Measurements from ENCODE around the gene ZNF710.

- TF ChIP-seq POLR2A (IDR thresholded peaks at IDR 0.05; ENCODE audit: low read length) (no peak), GATA1 (IDR thresholded peaks at IDR 0.05; ENCODE audit: low read depth, low read length) (no peak)
Measured at GRCh38 chr15:90043530-90044010, 42.4 kb downstream of the ZNF710 start.

All from erythroblast (primary cell).